GM19395 (cell line): ENCODE measurements around the gene FABP6.

ENCODE experiments used
- ATAC-seq: cut with Tn5 transposase; IDR thresholded peaks from one replicate; pipeline ENCODE4 v1.9.1; 2021; ENCODE audit warnings: mild to moderate bottlenecking, moderate library complexity; ENCODE audit not compliant: unreplicated experiment

Gene FABP6

GRCh38 chr5:160260881-160261815 lies 31.8 kb downstream of the FABP6 start:
- ATAC-seq: peak; percentile 61

DNA sequence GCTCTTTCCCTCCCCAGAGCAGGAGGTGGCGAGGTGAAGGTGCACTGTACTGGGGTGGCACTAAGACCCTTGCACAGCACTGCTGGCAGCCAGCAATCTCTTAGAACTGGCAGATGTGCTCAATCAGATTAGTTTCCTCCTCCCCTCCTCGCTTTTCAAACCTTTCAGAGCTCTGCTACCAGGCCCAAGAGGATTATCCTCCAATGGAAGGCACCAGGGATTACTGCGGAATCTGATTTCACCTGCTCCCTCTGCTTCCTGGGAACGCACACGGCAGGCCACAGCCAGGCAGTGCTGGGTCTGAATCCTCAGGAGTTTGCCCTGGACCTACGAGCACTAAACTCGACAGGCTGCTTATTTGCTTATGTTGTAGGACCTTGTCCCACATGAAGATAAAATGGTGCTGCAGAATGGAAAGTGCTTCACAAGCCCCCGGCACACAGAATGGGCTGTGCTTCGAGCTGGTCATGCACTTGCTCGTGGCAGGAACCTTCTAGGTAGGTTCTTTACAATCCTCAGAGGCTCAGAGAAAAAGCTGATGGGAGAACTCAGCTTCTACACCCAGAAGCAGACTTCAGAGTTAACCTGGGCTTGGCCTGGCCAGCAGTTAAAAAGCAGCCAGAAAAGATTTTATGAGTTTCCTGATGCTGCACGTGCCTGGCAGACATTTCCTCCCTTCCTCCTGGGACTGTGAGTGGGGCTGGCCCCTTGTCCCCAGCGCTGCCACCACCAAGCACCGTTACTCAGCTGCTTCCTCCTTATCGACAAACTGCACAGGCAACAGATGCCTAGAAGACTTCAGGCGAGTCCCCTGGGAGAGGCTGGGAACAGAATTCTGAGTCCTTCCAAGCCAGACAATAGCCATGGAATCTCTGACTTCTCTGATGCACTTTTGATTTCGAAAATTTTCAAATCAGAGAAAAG lies 33.1 kb downstream of the FABP6 start:
- ATAC-seq: no peak

DNA sequence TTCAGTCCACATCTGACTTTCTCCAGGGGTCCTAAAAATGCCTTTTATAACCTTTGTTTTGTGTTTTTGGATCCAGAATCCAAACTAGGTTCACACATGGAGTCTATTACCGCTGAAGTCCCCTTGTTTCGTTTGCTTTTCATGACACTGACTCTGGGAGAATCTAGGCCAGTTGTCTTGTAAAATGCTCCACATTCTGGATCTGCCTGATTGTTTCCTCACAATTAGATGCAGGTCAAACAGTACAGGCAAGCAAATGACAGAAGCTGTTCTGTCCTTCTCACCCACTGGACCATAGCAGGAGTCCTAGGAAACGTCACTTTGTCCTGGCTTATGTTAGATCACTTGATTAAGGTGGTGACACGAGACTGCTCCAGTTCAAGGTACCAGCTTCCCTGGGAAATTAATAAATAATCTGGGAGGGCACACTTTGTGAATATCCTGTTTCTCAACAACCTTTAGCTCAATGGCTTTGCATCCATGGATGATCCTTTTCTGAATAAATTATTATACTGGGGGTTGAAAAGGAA lies 34.1 kb downstream of the FABP6 start:
- ATAC-seq: no peak

GRCh38 chr5:160266044-160266443 lies 36.7 kb downstream of the FABP6 start:
- no peak for ATAC-seq

- ATAC-seq: no peak
These were observed 37.5 kb downstream of the FABP6 start for GRCh38 chr5:160266752-160267345.

DNA sequence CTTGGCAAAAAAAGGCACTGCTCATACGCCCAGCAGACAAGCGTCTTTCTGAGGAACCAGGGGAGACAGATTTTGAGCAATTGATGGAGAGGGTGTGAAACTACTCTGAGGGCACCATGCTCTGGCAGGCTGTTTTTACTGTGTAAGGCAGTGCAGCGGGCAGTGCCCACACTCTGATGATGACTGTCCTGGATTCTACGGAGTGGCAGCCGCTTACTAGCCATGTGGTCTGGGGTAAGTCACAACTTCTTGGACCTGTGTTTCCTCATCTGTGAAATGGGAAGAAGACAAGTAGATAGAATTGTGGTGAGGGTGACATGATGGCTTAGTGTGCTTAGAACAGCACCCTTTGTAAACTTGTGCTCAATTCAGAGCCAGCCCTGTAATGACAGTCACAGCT lies 38.8 kb downstream of the FABP6 start:
- ATAC-seq: no peak

DNA sequence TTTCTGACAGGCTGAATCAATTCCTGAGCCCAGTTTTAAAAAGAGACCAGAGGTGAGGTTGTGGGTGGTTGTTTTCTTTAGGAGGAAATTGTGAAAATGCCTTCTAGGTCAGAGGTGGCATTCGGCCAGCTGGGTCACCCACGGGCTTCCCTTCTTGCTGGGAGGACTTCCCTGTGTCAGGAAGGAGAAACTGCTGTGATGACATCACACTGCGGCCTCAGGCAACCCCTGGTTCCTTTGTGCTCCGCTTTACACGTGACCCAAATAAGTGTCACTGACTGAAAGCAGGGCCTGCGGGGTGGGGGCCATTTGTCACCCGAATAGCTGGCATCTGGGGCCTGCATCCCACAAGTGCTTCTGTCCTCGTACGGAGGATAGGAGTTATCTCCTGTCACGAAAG lies 39.7 kb downstream of the FABP6 start:
- no peak for ATAC-seq

DNA sequence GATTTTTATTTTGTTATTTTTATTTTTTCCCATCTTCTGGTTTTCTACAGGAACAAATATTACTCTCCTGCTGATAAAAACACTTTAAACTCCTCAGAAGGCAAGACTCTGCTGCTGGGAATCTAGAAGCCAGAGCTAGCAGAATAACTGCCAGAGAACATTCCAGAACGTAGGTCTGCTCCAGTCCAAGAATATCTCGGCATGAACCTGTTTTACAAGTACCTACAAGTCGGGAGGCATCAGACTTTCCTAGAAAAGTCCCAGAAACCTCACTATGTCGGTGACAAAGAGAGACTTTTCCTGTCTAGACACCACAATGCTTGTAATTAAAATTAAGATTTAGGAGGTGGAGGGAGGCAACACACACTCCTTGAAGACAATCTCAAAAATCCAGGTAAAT lies 41.4 kb downstream of the FABP6 start:
- ATAC-seq: no peak

DNA sequence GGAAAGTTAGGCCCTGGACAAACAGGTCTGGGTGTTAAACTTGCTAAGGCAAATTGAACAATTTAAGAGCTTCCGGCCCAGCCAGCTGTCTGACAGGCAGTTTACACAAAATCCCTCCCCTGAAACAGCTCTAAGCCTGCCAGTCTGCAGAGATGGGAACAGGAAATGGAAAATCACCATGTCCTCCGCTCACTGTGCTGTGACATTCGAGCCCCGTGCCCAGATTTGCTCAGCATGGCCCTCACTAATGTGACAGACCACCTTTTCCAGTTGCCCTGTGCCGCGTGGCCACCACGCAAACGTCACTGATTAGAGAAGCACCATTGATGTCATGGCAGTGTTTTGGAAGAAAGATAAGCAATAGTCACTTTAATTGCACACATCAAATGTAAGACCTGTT lies 42.1 kb downstream of the FABP6 start:
- peak; percentile 85 for ATAC-seq

- ATAC-seq: peak; percentile 15
These were observed 42.5 kb downstream of the FABP6 start for GRCh38 chr5:160271836-160272235.

DNA sequence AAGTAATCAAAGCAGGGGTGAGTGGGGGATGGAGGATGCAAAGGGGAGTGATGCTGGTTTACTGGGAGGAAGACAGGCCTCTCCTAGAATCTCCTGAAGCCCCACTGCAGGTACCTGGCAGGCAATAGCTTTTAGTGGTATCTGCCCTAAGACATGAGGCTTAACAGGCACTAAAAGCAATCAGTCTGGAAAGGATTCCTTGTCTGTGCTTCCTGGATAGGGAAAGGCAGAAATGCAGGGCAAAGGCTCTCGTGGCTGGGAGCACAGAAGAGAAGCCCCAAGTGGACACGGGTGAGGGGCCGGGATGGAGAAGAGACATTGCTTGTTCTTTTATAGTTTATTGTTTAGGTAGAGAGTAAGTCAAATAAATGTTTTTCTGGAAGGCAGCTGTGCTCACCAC lies 43.0 kb downstream of the FABP6 start:
- no peak for ATAC-seq

- ATAC-seq: no peak
These were observed 43.6 kb downstream of the FABP6 start for GRCh38 chr5:160272889-160273288.

- no peak for ATAC-seq
These were observed 45.2 kb downstream of the FABP6 start for GRCh38 chr5:160274483-160274931.

- no peak for ATAC-seq
These were observed 49.0 kb downstream of the FABP6 start for GRCh38 chr5:160278343-160278742.

- no peak for ATAC-seq
These were observed 51.2 kb downstream of the FABP6 start for GRCh38 chr5:160280384-160281095.

DNA sequence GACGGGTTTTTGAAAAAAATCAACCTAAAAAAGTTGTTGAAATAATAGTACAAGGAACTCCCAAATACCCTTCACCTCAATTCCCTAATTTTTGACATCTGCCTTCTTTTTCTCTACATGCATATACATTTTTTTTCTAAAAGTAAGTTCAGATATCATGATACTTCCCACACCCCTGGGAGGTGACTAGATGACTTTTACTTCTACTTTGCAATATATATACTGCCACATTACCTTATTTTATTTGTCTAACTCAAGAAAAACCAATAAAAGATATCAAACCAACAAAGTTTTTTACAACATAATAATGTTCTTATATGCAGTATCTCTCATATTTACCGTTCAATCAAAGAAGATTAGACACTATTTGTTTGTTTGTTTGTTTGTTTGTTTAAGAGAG lies 52.0 kb downstream of the FABP6 start:
- no peak for ATAC-seq

DNA sequence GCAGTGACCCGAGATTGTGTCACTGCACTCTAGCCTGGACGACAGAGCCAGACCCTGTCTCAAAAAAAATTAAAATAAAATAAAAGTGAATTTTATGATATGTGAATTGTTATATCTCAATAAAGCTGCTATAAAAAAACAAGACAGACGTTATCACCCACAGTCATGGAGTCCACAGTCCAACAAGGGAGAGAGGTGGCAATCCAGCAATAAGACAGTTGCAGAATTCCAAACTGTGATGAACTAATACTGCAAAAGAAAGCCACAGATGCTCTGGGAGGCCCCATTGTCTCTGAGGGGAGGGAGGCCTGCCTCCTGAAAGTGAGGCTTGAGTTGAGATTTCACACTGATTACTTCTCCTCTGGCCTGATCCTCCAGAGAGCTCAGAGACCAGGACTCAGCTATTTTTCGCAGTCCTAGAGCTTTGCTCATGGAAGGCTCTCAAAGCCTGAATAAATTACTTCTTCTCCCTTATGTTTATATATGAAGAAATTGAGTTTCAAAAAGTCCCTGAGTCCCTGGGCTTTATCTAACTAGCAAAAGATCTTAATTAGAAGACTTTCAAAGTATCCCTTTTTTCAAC lies 55.1 kb downstream of the FABP6 start:
- no peak for ATAC-seq

- no peak for ATAC-seq
These were observed 56.0 kb downstream of the FABP6 start for GRCh38 chr5:160285316-160285715.

- no peak for ATAC-seq
These were observed 57.6 kb downstream of the FABP6 start for GRCh38 chr5:160286947-160287346.
